Stimulated activated CD4-positive, alpha-beta T cell treated with anti-CD3 and anti-CD28 coated beads, Interleukin-12 subunit alpha, Interleukin-12 subunit beta, amount 100 ng/mL, for 4 hours (primary cell): ENCODE data around the gene KRT40.
"Not testable (repeated sequence)": the region's sequence is repeated elsewhere in the genome, so short reads cannot be mapped to it uniquely, and the experiment has no call there.

Source experiments
- DNase-seq: peaks from one replicate; pipeline ENCODE4 v3.0.0-alpha.2; 2020

The KRT40 gene

DNA sequence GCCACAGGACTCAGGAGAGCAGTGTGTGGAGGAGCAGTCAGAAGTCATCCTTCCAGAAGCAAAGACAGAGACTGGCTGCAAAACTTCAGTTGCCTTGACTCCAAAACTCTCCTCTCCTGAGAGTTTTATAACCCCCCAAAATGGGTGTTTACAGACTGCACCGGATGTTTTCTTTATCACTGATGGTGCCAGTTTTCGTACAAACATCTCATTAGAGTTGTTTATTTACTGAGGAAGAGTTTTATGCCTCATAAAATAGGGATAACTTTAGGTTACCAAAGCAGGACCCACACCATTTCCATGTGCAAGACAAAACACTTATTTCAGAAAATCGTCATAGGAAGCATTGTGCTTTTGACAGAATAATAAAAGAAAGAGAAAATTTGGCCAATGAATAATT is at the start of gene KRT40:
Gene KRT40, minus strand, starts transcription at position 101 of the 400 bp plus-strand sequence. Its CDS starts 53 bp downstream, at position 48.
- no peak for DNase-seq

DNA sequence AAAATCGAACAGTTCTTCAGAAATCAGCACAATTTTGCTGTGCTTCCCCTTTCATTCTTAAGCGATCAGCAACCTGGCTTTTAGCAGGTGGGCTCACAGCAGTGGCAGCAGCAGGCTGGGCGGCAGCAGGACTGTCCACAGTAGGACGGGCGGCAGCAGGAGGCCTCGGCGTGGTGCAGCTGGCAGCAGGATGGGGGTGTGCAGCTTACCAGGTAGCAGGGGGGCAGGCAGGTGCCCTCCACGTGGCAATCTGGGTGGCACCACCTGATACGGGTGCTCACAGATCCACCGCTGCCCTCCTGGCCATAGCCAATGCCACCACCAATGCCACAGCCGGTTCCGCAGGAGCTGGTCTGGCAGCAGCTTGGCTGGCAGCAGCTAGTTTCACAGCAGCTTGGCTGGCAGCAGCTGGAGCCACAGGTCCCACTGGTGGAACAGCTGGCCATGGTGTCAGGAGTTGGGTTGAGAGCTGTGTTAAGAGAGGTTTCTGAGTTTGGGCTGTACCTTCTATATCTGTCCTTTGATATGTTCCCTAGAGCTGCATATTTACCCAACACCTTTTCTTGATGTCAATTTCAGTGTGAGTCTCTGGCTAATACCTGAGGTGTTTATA is 45.6 kb upstream of the KRT40 start, which contains the start of gene KRTAP1-4:
Gene KRTAP1-4, minus strand, starts transcription at position 563 of the 613 bp plus-strand sequence. Its CDS starts 117 bp downstream, at position 446.
- DNase-seq: no peak

DNA sequence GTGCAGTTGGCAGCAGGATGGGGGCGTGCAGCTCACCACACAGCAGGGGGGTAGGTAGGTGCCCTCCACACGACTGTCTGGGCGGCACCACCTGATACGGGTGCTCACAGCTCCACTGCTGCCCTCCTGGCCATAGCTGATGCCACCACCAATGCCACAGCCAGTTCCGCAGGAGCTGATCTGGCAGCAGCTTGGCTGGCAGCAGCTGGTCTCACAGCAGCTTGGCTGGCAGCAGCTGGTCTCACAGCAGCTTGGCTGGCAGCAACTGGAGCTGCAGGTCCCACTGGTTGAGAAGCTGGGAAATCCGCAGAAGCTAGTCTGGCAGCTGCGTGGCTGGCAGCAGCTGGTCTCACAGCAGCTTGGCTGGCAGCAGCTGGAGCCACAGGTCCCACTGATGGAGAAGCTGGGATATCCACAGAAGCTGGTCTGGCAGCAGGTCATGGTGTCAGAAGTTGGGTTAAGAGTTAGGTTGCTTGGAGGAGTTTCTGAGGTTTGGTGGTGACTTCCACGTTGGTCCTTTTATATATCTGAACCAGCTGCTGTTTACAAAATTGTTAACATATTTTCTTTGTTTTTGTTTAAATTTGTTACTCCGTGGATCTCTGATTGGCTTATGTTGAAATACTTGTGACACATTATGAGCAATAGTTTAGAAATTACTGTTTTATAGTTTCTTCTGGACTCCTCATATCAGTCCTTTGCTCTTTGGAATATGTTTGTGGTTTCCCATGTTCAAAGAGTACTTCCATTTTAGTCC is 42.8 kb upstream of the KRT40 start, which contains the start of gene KRTAP1-5:
Gene KRTAP1-5, minus strand, starts transcription at position 494 of the 757 bp plus-strand sequence. Its CDS starts 53 bp downstream, at position 441.
- no peak for DNase-seq

DNA sequence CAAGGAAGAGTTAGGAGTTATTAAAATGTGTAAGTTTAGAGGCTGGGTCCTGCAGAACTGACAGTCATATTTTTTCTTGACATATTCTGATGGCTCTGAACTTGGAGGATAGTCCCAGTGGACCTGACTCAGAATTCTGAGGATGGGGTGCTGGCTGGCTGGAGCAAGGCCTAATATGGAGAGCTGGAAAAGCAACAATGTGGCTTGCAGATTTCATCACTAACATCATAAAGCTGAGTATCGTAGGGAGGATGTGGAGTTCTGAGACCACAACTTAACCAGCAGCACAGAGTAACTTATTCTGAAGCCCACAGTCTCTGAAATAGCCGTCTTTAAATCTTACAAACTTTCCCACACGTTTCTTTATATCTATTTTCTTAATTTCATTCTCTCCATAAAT is 40.6 kb upstream of the KRT40 start:
- DNase-seq: no peak

DNA sequence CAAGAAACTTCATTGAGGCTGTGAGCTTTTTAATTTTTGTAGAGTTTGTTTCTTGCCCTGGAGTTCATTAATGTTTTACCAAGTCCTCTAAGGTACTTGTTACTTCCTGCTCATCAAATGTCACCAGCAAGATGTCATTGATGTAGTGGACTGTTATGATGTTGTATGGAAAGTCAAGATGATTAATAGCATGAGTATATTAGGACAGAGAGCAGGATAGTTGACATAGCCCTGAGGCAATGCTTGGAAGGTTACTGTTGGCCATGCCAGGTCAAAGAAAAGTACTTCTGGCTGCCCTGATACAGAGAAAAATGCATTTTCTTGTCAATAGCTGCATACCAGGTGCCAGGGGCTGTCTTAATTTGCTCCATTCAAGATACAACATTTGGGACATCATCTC is 36.2 kb upstream of the KRT40 start:
- no peak for DNase-seq

DNA sequence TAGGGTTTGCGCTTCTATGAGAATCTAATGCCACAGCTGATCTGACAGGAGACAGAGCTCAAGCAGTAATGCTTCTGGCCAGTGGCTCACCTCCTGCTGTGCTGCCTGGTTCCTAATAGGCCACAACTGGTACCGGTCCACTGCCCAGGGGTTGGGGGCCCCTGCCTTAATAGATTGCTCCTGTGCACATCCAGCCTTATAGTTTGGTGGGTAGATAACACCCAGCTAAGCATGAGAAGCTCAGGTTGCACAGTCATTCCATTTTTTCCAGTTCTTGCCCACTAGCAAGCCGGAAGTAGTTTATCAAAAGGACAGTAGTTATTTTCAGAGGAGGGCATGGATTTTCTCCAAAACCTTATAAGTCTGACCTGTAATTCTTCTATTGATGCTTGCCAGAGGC is 35.3 kb upstream of the KRT40 start:
- DNase-seq: no peak

DNA sequence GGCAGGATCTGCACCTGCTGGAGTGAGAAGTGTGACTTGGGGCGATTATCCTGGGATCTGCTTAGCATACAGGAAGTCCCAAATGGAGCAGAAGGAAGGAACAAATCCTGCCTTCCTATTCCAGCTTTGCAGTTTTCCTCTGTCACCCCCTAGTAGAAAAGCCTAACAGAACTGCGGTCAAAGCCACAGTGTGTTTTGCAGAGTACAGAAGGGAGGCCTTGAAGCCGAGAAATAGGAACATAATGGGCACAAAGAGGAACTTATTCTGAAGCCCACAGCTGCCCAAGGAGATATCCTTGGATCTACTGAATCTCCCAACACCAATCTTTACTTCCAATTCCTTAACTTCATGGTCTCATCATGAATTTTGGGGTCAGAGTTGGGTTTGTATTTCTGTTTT is 34.4 kb upstream of the KRT40 start:
- no peak for DNase-seq

DNA sequence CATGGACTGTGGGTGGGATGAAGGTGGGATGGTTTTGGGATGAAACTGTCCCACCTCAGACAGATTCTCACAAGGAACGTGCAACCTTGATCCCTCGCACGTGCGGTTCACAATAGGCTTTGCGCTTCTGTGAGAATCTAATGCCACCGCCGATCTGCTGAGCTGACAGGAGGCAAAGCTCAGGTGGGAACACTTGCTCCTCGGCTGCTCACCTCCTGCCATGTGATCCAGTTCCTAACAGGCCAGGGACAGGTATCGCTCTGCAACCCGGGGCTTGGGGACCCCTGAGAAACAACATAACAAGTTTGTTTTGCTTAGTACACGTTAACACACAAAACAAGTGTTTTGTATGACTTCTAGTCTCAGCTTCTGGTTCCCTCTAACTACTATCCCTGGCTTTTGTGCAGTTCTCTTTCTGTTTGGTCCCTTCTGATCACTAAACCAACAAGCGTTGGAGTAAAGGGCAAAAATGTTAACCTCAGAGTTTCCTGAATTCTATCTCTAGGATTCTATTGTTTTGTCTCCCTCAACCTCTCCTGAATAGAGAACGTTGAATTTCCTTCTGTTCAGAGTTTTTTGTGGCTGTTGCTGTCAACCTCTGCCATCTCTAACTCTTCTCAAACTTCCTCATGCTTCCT is 32.6 kb upstream of the KRT40 start:
- no peak for DNase-seq

DNA sequence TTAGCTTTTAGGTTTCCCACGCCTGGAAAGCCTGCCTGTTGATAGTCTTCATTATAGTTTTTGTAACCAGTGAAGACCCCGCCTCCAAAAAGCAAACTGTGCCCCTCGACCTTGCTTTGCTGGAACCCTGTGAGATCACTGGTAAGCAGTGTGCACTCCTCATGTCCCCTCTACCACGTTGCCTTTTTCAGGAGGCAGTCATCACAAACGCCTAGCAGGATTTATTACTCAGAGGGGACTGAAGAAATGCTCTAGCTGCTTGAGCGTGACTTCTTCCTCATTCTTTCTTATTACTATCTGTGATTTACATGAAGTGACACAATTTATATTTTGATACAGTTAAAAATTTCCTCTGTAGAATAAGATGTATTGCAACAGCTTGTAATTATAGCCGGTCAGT is 31.3 kb upstream of the KRT40 start:
- no peak for DNase-seq

DNA sequence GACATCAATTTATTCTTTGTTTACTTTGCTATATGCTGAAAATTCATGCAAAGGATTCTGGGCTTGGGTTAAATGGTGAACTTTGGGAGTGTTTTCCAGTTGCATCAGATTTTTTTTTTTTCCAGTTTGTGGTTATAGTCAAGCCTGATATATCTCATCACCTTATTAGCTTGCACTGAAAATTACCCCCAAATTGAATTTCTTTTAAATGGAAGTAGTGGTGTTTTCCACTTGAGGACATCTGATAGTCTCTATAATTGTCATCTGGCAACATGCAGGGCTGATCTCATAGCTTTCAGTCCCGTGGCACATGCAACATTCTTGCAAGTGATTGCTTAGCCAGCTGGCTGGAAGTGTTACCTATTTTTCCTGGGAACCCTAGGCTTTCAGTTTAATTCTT is 29.5 kb upstream of the KRT40 start:
- DNase-seq: no peak

DNA sequence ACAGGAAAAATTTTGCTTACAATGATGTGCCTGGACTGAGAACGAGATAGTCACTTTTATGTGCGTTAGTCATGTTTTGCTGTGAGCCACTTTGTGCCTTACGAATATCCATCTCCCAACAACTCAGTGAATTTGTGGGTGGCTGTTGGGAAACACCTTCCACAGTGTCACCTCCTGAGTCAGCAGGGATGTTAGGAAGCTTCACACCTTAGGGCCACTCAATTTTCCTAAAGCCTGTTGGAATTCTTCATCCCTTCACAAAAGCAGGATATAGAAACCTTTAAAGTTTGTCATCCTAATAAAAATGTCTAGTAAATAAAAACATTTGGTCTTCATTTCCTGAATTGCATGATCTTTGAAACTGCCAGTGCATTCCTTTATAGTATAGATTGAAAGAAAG is 29.1 kb upstream of the KRT40 start:
- no peak for DNase-seq

DNA sequence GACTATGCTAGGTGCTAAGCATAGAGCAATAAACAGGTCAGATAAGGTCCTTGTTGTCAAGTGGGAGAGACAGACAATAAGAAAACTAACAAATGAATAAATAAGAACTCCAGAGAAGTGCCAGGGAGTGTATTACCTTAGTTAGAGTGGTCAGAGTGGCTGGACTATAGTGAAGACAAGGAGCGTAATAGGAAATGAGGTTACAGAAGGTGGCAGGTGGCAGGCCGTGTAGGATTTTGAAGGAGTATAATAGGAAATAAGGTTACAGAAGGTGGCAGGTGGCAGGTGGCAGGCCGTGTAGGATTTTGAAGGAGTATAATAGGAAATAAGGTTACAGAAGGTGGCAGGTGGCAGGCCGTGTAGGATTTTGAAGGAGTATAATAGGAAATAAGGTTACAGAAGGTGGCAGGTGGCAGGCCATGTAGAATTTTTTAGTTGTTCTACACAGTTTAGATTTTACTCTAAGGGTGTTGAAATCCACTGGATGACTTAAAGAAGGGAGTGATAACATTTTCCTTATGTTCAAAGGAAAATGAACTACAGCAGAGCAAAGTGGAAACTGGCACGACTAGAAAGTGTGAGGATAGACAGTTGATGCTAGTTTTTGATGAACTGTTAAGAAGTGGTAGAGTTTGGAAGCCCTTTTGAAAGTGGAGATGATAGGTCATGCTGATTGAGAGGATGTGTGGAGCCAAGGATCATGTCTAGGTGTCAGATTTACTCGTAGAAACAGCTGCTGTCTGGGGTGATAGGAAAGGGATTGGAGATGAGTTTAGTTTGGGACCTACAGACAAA is 28.4 kb upstream of the KRT40 start:
- DNase-seq: no peak

DNA sequence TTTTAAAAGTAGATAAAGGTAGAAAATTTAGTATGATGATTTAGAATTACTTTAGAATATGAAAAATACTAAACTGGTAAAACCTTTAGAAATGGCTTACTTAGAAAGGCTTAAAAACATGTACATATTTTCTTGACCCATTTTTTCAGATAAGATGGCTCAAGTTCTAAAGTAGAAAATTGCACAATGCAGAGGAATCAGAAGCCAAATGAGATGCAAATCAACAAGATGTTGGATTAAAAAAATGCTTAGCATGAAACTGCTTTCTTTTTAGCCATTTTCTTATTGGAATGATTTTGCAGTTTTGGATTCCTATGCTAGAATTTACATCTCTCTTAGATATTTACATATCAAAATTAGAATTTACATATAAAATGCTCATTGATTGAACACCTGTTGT is 26.3 kb upstream of the KRT40 start:
- no peak for DNase-seq

DNA sequence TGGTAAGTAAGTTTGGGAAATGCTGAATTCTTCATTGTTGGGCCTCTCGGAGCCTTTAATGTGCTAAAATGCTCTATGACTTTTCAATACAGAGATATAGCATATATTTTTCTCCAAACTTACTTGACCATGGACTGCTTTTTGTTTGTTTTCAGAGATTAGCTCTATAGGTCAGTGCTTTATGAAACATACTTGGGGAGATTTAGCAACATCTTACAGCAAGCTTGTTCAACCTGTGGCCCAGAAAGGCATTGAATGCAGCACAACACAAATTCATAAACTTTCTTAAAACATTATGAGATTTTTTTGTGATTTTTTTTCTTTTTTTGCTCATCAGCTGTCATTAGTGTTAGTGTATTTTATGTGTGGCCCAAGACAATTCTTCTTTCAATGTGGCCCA is 25.8 kb upstream of the KRT40 start:
- no peak for DNase-seq

DNA sequence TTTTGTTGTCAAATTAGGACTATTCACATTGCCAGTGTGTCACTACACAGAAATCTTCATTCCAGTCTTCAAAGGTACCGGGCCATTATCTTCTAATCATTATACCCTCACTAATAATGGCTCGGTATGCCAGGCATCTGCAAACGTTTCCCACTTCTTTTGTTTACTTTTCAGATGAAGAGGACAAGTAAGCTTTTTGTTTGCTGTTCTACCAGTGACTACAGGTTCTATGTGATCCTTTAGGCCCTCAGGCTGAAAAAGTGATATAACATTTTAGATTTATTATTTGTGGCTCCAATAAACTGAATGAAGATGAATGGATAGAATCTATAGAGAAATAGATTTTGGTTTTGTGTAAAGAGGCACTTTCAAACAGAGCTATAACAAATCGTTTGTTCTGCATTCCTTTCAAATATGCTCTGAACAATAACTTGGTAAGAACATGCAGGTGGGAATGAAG is 25.2 kb upstream of the KRT40 start:
- DNase-seq: no peak

DNA sequence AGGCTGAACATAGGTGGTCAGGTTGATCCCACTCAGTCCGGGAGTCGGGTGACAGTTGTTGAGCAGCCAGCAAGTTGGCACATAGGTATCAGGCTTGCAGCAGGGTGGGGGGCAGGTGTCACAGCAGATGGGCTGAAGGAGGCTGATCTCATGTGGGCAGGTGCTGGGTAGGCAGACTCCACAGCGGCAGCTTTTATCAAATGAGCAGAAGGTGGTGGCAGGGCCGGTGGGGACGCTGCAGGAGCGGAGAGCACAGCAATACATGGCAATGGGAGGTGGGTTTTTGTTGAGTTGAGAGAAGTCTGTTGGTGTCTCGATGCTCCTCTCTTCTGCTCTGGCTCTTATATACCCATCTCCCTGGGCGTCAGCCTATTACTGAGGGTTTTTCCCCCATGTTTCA is 24.7 kb upstream of the KRT40 start, which contains the start of gene KRTAP3-1:
Gene KRTAP3-1, minus strand, starts transcription at position 318 of the 400 bp plus-strand sequence. Its CDS starts 54 bp downstream, at position 264.
- no peak for DNase-seq

DNA sequence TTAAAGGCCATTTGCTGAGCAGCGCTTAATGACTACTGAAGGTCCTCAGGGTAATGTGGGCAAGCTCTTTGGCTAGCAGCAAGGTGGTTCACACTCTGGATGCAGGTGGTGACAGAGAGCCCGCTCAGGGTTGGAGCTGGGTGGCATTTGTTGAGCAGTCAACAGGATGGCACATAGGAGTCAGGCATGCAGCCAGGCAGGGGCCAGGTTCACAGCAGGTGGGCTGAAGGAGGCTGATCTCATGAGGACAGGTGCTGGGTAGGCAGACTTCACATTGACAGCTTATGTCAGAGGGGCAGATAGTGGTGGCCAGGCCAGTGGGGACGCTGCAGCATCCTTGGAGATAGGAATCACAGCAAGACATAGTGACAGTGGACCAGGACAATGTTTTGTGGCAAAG is 20.3 kb upstream of the KRT40 start:
- no peak for DNase-seq

DNA sequence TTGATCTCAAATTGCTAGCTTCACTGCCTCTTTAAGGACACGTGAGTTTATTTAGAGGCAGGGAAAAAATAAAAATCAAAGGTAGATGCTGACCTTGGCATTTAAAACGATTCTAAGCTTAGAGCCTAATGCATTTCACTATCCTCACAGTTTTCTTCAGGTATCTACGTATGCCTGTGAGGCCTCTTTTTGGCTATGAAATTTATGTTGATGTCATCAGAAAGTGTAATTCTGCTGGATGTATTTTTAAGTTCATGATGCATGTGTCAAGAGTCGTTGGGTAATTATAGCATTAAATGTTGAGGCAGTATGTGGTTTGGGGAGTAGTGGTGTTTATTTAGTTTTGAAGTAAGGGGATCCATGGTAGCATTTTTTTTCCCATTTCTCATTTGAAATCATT is 19.8 kb upstream of the KRT40 start:
- DNase-seq: no peak

DNA sequence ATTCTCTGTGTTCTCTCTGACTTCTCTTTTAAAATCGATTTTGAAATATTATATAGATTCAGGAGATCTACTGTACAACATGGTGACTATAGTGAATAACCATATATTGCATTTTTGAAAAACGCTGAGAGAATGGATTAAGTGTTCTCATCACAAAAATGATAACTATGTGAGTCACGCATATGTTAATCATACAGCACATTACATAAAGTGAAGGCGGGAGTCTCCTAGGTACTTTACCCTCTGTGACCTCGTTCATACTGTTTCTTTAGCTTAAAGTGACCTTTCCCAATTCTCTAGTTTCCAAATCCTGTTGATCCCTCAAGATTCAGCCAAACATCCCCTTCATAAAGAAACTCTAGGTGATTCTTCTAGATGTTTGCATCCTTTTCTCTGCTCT is 18.7 kb upstream of the KRT40 start:
- DNase-seq: no peak

DNA sequence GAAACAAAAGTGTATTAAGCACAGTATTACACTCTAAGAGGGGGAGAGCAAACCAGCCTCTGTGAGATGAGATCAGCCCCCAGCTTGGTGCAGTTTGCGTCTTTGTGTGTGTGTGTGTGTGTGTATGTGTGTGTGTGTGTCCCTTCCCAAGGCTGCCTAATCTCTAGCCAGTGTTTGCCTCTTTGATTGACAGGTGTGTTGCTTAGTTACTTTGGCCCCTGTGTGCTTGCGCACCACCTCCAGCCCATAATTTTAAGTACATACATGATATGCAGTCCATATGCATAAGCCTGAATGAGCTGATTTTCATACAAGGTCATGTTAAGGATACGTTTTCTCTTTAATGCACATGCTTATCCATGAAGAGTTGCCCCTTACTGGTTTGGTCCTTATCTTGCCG is 17.7 kb upstream of the KRT40 start:
- DNase-seq: no peak

DNA sequence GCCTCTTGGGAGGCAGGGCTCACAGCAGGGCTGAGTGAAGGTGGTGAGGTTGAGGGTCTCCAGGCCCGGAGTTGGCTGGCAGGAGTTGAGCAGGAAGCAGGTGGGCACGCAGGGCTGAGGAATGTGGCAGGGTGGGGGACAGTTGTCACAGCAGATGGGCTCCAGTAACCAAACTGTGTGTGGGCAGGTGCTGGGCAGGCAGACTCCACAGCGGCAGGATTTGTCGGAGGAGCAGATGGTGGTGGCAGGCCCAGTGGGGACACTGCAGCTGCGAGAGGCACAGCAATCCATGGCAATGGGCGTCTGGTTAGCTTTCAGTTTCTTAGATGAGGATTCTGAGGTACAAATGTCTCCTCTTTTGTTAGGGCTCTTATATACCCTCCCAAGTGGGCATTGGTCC is 15.4 kb upstream of the KRT40 start, which contains the start of gene KRTAP3-2:
Gene KRTAP3-2, minus strand, starts transcription at position 344 of the 400 bp plus-strand sequence. Its CDS starts 53 bp downstream, at position 291.
- not testable (repeated sequence) for DNase-seq

DNA sequence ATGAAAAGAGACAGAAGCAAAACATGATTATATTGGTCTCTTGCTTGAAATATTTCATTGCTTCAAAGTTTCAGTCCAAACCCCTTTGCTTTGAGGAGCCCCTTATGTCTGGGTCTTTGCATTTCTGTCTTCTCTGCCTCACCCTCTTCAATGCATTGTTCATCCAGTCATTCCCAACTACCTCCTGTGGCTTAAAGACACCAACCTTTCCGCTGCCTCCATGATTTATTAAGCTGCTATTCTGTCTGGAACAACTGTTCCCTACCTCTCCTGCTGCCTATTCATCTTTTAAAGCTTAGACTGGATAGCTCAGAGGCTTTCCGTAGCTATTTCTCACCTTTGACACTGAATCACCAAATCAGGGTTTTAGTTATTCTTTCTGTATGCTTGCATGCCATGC is 13.2 kb upstream of the KRT40 start:
- DNase-seq: no peak

DNA sequence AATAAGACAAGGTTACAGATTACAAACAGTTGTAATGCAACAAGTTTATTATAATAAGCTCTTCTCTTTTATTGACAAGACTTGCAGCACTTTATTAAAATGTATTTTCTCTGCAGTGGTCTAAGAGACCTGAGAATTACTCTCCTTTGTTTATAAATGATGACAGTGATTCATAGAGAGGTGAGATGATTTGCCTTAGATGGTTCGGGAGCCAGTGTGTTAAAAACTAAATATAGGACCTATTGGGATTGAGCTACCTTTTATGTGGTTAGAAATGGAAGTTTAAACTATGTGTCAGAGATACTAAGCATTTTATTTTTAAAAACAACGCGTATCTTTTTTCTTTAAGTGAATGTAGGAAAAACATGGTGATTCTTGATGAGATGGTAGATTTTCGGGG is 12.7 kb upstream of the KRT40 start:
- no peak for DNase-seq
